Calu3 (cell line): ENCODE measurements around the gene BHLHA9. TPM values are rescaled to one million over a fixed set of nuclear protein-coding genes. Genes with fewer than 3 reads are reported as not detected.

Experiments
- BruUV-seq: library from RNA; stranded (reverse); fragments of 400-500 nt; replicated peaks from 2 replicates; lab custom pipeline; 2021; lab: Mats Ljungman, UMichigan
- CTCF ChIA-PET: fragments of 300-600 bp; sonication (Branson Sonifier 250); formaldehyde crosslinking; loops from one replicate; lab custom pipeline; 2022; ENCODE audit warnings: antibody characterized with exemption; lab: Charles Lee
- DNase-seq: peaks from one replicate; pipeline ENCODE4 v3.0.0; 2022
- H3K27ac Mint-ChIP-seq: one replicate; pipeline ENCODE4 v1.8.0; 2022; ENCODE audit warnings: mixed read lengths; ENCODE audit not compliant: unreplicated experiment
- H3K27me3 Mint-ChIP-seq: one replicate; pipeline ENCODE4 v1.8.0; 2022; ENCODE audit warnings: mixed read lengths; ENCODE audit not compliant: unreplicated experiment
- H3K36me3 Mint-ChIP-seq: one replicate; pipeline ENCODE4 v1.8.0; 2022; ENCODE audit warnings: mild to moderate bottlenecking, moderate library complexity, mixed read lengths; ENCODE audit not compliant: insufficient read depth, unreplicated experiment
- H3K4me1 Mint-ChIP-seq: one replicate; pipeline ENCODE4 v1.8.0; 2022; ENCODE audit warnings: mild to moderate bottlenecking, low read depth, mixed read lengths; ENCODE audit not compliant: unreplicated experiment
- H3K4me3 Mint-ChIP-seq: one replicate; pipeline ENCODE4 v1.8.0; 2022; ENCODE audit warnings: mild to moderate bottlenecking, low read depth, moderate library complexity, mixed read lengths; ENCODE audit not compliant: unreplicated experiment
- H3K9me3 Mint-ChIP-seq: one replicate; pipeline ENCODE4 v1.8.0; 2022; ENCODE audit warnings: low read depth, mixed read lengths; ENCODE audit not compliant: unreplicated experiment
- intact Hi-C: fragments of 100-400 bp; cut with micrococcal nuclease; formaldehyde crosslinking; loops from one replicate; pipeline ENCODE4 v1.10.0; 2022; ENCODE audit not compliant: unreplicated experiment
- total RNA-seq: library from RNA; stranded (reverse); gene quantifications from 2 replicates; pipeline ENCODE4 v1.2.3, GENCODE V29; 2022
- TF ChIP-seq, protein P1 (sequence below): fragments of 200-600 bp; IDR thresholded peaks from one replicate; pipeline ENCODE4 v1.8.0; 2022; ENCODE audit warnings: antibody characterized with exemption; ENCODE audit not compliant: unreplicated experiment

The BHLHA9 gene
- total RNA-seq, 1 experiment from 2014 or later = not detected

DNA sequence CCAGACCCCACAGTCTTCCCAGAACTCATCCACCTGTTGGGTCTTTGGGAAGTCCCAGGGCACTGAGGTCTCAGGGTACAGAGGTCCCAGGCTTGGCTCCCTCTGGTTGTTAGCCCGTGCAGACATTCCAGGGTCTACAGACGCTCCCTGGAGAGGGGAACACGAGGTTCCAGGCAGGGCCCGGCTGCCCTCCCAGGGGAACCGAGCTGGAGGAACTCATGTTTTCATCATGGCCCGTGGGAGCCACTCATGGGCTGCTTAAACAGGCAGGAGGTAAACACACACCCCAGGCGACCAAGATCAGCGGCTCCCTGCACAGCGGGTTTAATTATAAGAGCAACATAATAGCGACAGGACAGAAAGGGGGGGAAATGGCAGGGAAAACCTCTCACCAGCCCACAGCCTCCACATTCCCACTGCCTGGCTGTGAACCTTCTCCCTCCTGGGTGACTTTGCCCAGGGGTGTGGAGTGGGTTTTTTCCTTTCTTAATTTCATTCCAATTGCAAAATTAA is 45.7 kb downstream of the BHLHA9 start:
- CTCF ChIA-PET = no interaction called here
- no peak for DNase-seq
- Mint-ChIP-seq H3K4me3 (no peak overlapping the region), H3K4me1 (no peaks in the 10 kb centered on the region), H3K27ac (no peak overlapping the region), H3K36me3 (no peaks in the 10 kb centered on the region), H3K9me3 (no peaks in the 10 kb centered on the region), H3K27me3 (peaks cover 13% of the 10 kb centered on the region)
- intact Hi-C loops = no loop called here
- TF ChIP-seq, protein P1, sequence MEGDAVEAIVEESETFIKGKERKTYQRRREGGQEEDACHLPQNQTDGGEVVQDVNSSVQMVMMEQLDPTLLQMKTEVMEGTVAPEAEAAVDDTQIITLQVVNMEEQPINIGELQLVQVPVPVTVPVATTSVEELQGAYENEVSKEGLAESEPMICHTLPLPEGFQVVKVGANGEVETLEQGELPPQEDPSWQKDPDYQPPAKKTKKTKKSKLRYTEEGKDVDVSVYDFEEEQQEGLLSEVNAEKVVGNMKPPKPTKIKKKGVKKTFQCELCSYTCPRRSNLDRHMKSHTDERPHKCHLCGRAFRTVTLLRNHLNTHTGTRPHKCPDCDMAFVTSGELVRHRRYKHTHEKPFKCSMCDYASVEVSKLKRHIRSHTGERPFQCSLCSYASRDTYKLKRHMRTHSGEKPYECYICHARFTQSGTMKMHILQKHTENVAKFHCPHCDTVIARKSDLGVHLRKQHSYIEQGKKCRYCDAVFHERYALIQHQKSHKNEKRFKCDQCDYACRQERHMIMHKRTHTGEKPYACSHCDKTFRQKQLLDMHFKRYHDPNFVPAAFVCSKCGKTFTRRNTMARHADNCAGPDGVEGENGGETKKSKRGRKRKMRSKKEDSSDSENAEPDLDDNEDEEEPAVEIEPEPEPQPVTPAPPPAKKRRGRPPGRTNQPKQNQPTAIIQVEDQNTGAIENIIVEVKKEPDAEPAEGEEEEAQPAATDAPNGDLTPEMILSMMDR = no peak
- BruUV-seq = no TSS peak

Other genes with a start within 250 kb of the BHLHA9 start
- 76.3 and 92.7 TPM in 2 replicates for gene ABR, start 90.5 kb upstream of the BHLHA9 start, total RNA-seq
- not detected in 2 replicates for gene TRARG1, start 9.2 kb downstream of the BHLHA9 start, total RNA-seq
- 466 and 504 TPM in 2 replicates for gene YWHAE, start 129.8 kb downstream of the BHLHA9 start, total RNA-seq
- gene CRK, start 185.8 kb downstream of the BHLHA9 start, total RNA-seq = 38.9 and 40.0 TPM in 2 replicates
- 117 and 134 TPM in 2 replicates for gene MYO1C, start 222.2 kb downstream of the BHLHA9 start, total RNA-seq
- 15.4 and 18.7 TPM in 2 replicates for gene INPP5K, start 246.2 kb downstream of the BHLHA9 start, total RNA-seq